Peyer's patch (tissue), 4 donors: ENCODE measurements around the gene CYP19A1. TPM values are rescaled to one million over a fixed set of nuclear protein-coding genes. Genes with fewer than 3 reads are reported as not detected.

Experiments used
- DNase-seq, 3 donors: peaks; one replicate each; pipeline ENCODE4 v3.0.0-alpha.2; 2017 to 2019
- H3K27ac ChIP-seq, 4 donors: fragments of 200-600 bp; sonication (generic); one replicate each; pipeline ENCODE4 v1.5.1; 2016 to 2019
- H3K27me3 ChIP-seq, 2 donors: fragments of 200-600 bp; sonication (generic); one replicate each; pipeline ENCODE4 v1.5.1; 2019
- H3K36me3 ChIP-seq, 3 donors: fragments of 200-600 bp; sonication (generic); one replicate each; pipeline ENCODE4 v1.5.1; 2016 to 2019
- H3K4me1 ChIP-seq, 4 donors: fragments of 200-600 bp; sonication (generic); one replicate each; pipeline ENCODE4 v1.5.1; 2016 to 2019
- H3K4me3 ChIP-seq, 4 donors: fragments of 200-600 bp; sonication (generic); 1 replicate in 3 of 4; 2 replicates in 1 of 4; pipeline ENCODE4 v1.5.1; 2016 to 2019; ENCODE audit warnings: mild to moderate bottlenecking in 1 of 4
- H3K9me3 ChIP-seq, 4 donors: fragments of 200-600 bp; sonication (generic); one replicate each; pipeline ENCODE4 v1.5.1; 2016 to 2019; ENCODE audit warnings: mild to moderate bottlenecking in 1 of 4
- POLR2A ChIP-seq, 2 donors: fragments of 450-650 bp; IDR thresholded peaks; one replicate each; pipeline ENCODE4 v1.5.1; 2017; ENCODE audit warnings: antibody characterized with exemption in 2 of 2, mild to moderate bottlenecking in 2 of 2, moderate library complexity in 2 of 2
- total RNA-seq, 4 donors: library from RNA; depleted of rRNA; stranded (reverse); fragments of >200 nt; gene quantifications; one replicate each; pipeline ENCODE4 v1.1.0, GENCODE V29; 2016
- TF ChIP-seq, protein P1 (sequence below), 6 experiments: fragments of 450-650 bp in 4 of 6; fragments of 200-600 bp in 2 of 6; sonication (generic) in 1 of 6; IDR thresholded peaks; one replicate each; pipeline ENCODE4 v1.5.1; 2017 to 2019; ENCODE audit warnings: antibody characterized with exemption in 6 of 6, mild to moderate bottlenecking in 3 of 6, moderate library complexity in 1 of 6

The CYP19A1 gene
- total RNA-seq, 4 donors from 2014 or later = 0.83 TPM; not detected in 3

DNA sequence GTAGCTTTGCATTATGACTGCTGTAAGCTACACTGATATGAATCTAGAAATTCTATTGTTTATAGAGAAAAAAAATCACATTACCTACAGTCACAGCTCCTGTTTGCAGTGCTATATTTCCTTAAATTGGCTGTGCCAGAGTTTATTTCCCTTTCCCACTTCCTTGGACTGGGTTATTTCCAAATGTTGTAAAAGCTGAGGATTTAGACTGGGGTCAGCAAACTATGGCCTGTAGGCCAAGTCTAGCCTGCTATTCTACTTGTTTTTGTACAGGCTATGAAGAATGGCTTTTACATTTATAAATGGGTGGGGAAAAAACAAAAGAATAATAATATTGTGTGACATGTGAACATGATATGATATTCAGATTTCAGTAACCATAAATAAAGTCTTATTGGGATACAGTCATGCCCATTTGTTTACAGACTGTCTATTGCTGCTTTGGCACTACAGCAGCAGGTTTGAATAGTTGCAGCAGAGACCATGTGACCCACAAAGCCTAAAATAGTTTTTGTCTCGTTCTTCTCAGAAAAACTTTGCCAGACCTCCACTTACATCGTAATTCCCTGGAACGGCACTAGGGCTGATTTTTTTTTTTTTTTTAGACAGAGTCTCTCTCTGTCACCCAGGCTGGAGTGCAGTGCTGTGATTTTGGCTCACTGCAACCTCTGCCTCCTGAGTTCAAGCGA is 10.9 kb upstream of the CYP19A1 start:
- TF ChIP-seq POLR2A (IDR thresholded peaks at IDR 0.05) = no peak
- TF ChIP-seq, protein P1, sequence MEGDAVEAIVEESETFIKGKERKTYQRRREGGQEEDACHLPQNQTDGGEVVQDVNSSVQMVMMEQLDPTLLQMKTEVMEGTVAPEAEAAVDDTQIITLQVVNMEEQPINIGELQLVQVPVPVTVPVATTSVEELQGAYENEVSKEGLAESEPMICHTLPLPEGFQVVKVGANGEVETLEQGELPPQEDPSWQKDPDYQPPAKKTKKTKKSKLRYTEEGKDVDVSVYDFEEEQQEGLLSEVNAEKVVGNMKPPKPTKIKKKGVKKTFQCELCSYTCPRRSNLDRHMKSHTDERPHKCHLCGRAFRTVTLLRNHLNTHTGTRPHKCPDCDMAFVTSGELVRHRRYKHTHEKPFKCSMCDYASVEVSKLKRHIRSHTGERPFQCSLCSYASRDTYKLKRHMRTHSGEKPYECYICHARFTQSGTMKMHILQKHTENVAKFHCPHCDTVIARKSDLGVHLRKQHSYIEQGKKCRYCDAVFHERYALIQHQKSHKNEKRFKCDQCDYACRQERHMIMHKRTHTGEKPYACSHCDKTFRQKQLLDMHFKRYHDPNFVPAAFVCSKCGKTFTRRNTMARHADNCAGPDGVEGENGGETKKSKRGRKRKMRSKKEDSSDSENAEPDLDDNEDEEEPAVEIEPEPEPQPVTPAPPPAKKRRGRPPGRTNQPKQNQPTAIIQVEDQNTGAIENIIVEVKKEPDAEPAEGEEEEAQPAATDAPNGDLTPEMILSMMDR (IDR thresholded peaks at IDR 0.05) = no peak

DNA sequence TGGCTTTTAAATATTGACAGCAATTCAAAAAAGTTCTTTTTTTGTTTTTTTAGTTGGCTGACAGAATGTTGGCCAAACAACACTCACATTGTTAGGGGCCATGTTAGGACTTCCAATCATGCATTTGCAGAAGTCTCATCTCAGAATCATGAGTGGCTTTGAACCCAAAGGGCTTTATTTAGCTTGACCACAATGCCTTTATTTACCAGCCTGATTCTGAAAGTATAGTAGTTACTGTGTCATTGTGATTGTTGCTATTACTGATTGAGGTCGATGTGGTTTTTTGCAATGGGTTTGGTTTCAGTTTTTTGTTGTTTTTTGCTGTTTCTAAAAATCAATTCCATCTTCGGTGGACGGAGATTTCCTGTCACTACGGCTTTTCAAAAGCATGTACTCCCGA is 10.3 kb upstream of the CYP19A1 start:
- no peak for TF ChIP-seq POLR2A (IDR thresholded peaks at IDR 0.05)
- TF ChIP-seq, protein P1 (IDR thresholded peaks at IDR 0.05) = no peak
- no peaks in the 10 kb centered on the region for H3K9me3 ChIP-seq
- no peaks in the 10 kb centered on the region for H3K36me3 ChIP-seq
- H3K27ac ChIP-seq = no peak overlapping the region
- H3K4me1 ChIP-seq = no peaks in the 10 kb centered on the region
- no peak for DNase-seq
- H3K4me3 ChIP-seq = no peak overlapping the region
- no peaks in the 10 kb centered on the region for H3K27me3 ChIP-seq

More for the DNA sequence above, 10.9 kb upstream of the CYP19A1 start:
- H3K9me3 ChIP-seq = no peaks in the 10 kb centered on the region
- H3K4me1 ChIP-seq = no peaks in the 10 kb centered on the region
- H3K27me3 ChIP-seq = no peaks in the 10 kb centered on the region
- no peaks in the 10 kb centered on the region for H3K36me3 ChIP-seq
- no peak overlapping the region for H3K4me3 ChIP-seq
- H3K27ac ChIP-seq = no peak overlapping the region
- no peak for DNase-seq

DNA sequence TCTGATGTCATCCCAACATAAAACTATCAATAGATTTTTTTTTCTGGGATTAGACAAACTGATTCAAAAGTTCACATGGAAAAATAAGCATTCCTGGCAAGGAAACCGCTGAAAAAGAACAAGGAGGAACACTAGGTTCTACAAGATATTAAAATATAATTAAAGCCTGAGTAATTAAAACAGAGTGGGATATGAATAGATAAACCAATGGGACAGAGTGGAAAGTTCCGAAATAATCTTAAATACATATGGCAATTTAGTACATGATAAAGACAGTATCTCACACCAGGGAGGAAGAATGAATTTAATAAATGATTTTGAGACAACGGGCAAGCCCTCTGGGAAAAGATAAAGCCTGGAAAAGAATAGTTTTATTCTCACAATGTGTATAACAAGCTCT is 7.7 kb upstream of the CYP19A1 start:
- H3K9me3 ChIP-seq = no peaks in the 10 kb centered on the region
- DNase-seq = no peak
- TF ChIP-seq, protein P1 (IDR thresholded peaks at IDR 0.05) = no peak
- TF ChIP-seq POLR2A (IDR thresholded peaks at IDR 0.05) = no peak
- peaks cover 0 to 9% (median 0%) of the 10 kb centered on the region in 4 donors for H3K4me1 ChIP-seq
- no peak overlapping the region for H3K4me3 ChIP-seq
- no peak overlapping the region for H3K27ac ChIP-seq
- no peaks in the 10 kb centered on the region for H3K36me3 ChIP-seq
- no peaks in the 10 kb centered on the region for H3K27me3 ChIP-seq

DNA sequence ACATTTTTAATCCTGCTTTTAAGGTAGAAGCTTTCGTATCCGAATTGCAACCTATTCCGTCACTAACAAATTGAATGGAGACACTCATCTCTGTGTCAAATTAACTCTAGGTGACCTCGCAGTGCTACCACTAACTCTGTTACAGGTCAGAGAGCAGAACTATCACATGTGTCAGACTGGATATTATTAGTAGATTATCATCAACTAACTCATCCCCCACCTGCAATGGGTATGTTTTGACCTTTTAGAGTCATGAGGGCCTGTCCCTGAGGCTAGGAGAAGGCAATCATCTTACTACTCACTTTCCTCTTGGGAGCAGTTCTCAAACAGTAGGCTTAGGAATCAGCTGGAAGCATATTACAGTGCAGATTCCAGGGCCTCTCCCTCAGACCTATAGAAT is 5.1 kb upstream of the CYP19A1 start:
- no peaks in the 10 kb centered on the region for H3K27me3 ChIP-seq
- H3K4me3 ChIP-seq = no peak overlapping the region
- H3K4me1 ChIP-seq = peaks cover 0 to 9% (median 0%) of the 10 kb centered on the region in 4 donors
- H3K27ac ChIP-seq = no peak overlapping the region
- no peak for TF ChIP-seq POLR2A (IDR thresholded peaks at IDR 0.05)
- TF ChIP-seq, protein P1 (IDR thresholded peaks at IDR 0.05) = no peak
- DNase-seq = no peak
- no peaks in the 10 kb centered on the region for H3K36me3 ChIP-seq
- H3K9me3 ChIP-seq = no peaks in the 10 kb centered on the region

DNA sequence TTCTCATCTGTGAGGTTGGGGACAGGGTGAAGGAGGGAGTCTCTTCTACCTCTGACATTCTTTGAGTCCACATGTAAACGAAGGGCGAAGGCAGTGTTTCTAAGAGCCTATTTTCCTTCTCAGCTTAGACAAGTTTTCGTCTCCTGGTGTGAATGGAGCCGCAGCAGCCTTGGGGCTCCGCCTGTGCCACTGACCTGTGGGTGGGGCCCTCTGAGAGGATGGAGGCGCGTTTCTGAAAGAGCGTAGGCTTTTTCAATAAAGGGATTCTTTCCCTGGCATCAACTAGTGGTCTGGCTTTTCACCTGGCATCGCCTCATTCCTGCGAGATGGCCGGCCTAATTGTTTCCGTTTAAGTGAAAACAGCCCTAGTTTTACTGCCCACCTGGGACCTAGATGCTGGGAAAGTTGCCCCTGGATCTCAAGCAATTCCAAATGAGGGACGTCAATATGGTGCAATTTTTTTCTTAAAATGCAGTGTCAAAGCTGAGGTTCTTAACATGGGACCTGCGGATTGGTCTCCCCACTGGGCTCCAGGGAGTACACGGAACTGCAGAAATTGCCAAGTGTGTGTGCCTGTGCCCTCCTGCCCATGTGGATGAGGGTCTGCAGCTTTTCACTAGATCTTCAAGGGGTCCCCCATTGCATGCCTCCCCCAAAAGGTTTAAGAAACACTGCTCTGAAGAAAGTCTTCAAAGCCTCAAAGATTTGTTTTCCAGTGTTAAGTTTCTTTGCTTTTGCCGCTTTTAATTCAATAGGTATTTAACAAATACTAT is 4.0 kb upstream of the CYP19A1 start:
- DNase-seq = no peak
- Histone ChIP-seq H3K27me3 (no peaks in the 10 kb centered on the region), H3K9me3 (no peaks in the 10 kb centered on the region), H3K27ac (no peak overlapping the region), H3K4me3 (peak overlapping the region in 2 of 4 donors; percentile 14 to 45), H3K4me1 (peaks cover 0 to 9% (median 0%) of the 10 kb centered on the region in 4 donors), H3K36me3 (no peaks in the 10 kb centered on the region)
- TF ChIP-seq, protein P1 (IDR thresholded peaks at IDR 0.05) = no peak
- TF ChIP-seq POLR2A (IDR thresholded peaks at IDR 0.05) = no peak
